HepG2 (cell line): ENCODE data around the gene MITF.

Source experiments
- ATF4 ChIP-seq, 2 experiments: fragments of 450-650 bp in 1 of 2; sonication (generic) in 1 of 2; formaldehyde crosslinking; IDR thresholded peaks; 2 replicates each; pipeline versions ENCODE4 v1.5.0 to v1.8.0; 2020 to 2022; ENCODE audit warnings: mild to moderate bottlenecking in 1 of 2, missing genetic modification reagents in 1 of 2
- BCL3 ChIP-seq: sonication (generic); formaldehyde crosslinking; IDR thresholded peaks from 2 replicates; pipeline ENCODE4 v1.5.1; 2020; ENCODE audit warnings: mild to moderate bottlenecking, missing genetic modification reagents, moderate library complexity
- CTCF ChIP-seq: sonication (generic); formaldehyde crosslinking; IDR thresholded peaks from 2 replicates; pipeline ENCODE4 v1.5.0; 2020; ENCODE audit warnings: mild to moderate bottlenecking, missing genetic modification reagents, moderate library complexity
- GABPA ChIP-seq, 2 experiments: IDR thresholded peaks; 2 replicates each; pipeline ENCODE4 v1.6.1; 2011 to 2016; ENCODE audit warnings: low read depth in 2 of 2, low read length in 1 of 2, missing biosample characterization in 1 of 2, missing genetic modification characterization in 1 of 2
- HIC2 ChIP-seq: sonication (generic); formaldehyde crosslinking; IDR thresholded peaks from 2 replicates; pipeline ENCODE4 v1.9.0; 2022; ENCODE audit warnings: low read depth, missing genetic modification reagents
- NAIF1 ChIP-seq: sonication (generic); formaldehyde crosslinking; IDR thresholded peaks from 2 replicates; pipeline ENCODE4 v1.5.0; 2020; ENCODE audit warnings: mild to moderate bottlenecking, missing genetic modification reagents, borderline replicate concordance
- POLR2A ChIP-seq, 2 experiments: IDR thresholded peaks; 2 replicates each; pipeline ENCODE4 v1.6.1; 2011; ENCODE audit warnings: low read depth in 2 of 2, low read length in 2 of 2, mild to moderate bottlenecking in 1 of 2, moderate library complexity in 1 of 2; ENCODE audit not compliant: insufficient read depth in 1 of 2
- POLR2AphosphoS5 ChIP-seq: IDR thresholded peaks from 2 replicates; pipeline ENCODE4 v1.6.1; 2012; ENCODE audit warnings: low read depth, low read length
- SOX6 ChIP-seq, 2 experiments: fragments of 450-650 bp in 1 of 2; sonication (generic) in 1 of 2; formaldehyde crosslinking in 1 of 2; IDR thresholded peaks; 2 replicates each; pipeline versions ENCODE4 v1.4.0 to v1.6.1; 2017 to 2020; ENCODE audit warnings: antibody characterized with exemption in 1 of 2, mild to moderate bottlenecking in 1 of 2, missing genetic modification reagents in 1 of 2
- ZBTB4 ChIP-seq: sonication (generic); formaldehyde crosslinking; IDR thresholded peaks from 2 replicates; pipeline ENCODE4 v1.4.0; 2020; ENCODE audit warnings: missing genetic modification reagents, mild to moderate bottlenecking, borderline replicate concordance
- TF ChIP-seq, protein P1 (sequence below): sonication (generic); formaldehyde crosslinking; IDR thresholded peaks from 2 replicates; pipeline ENCODE4 v1.8.1; 2022; ENCODE audit warnings: mild to moderate bottlenecking, missing genetic modification reagents

DNA sequence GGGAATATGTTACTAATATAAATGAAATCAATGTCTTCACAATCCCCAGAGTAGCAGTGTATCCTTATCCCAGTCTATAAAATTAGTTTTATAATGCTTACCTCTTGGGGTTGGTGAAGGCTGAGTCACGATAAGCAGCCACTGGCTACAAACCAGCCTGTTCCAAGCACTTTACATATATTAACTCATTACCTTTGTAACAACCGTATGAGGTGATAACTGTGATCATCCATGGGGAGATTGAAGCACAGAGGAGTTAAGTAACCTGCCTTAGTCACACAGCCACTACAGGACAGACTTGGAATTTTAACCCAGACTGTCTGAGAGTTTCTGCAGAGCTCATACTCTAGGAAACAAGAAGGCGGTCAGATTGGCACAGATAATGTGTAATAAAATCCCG is 43.3 kb upstream of the MITF start:
- TF ChIP-seq NAIF1 (CRISPR knock-in tag) (no peak), POLR2A (IDR thresholded peaks at IDR 0.05; ENCODE audit: insufficient read depth in 1 of 2, low read depth in 2 of 2, low read length in 2 of 2) (no peak), ATF4 (CRISPR knock-in tag; IDR thresholded peaks at IDR 0.05) (no peak), CTCF (CRISPR knock-in tag) (no peak), SOX6 (IDR thresholded peaks at IDR 0.05) (no peak), SOX6 (CRISPR knock-in tag; IDR thresholded peaks at IDR 0.05) (no peak), HIC2 (CRISPR knock-in tag) (no peak), POLR2AphosphoS5 (no peak), ZBTB4 (CRISPR knock-in tag) (no peak), GABPA (IDR thresholded peaks at IDR 0.05; ENCODE audit: low read depth, low read length) (no peak), GABPA (CRISPR knock-in tag; IDR thresholded peaks at IDR 0.05; ENCODE audit: low read depth) (no peak), BCL3 (CRISPR knock-in tag) (no peak)
- TF ChIP-seq, protein P1, sequence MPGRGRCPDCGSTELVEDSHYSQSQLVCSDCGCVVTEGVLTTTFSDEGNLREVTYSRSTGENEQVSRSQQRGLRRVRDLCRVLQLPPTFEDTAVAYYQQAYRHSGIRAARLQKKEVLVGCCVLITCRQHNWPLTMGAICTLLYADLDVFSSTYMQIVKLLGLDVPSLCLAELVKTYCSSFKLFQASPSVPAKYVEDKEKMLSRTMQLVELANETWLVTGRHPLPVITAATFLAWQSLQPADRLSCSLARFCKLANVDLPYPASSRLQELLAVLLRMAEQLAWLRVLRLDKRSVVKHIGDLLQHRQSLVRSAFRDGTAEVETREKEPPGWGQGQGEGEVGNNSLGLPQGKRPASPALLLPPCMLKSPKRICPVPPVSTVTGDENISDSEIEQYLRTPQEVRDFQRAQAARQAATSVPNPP (CRISPR knock-in tag), result no peak
